Heart left ventricle (tissue), 13 donors: Measurements from ENCODE around the gene RPS23.

Experiments
- POLR2A ChIP-seq, 2 donors: fragments of 450-650 bp; IDR thresholded peaks; one replicate each; pipeline ENCODE4 v1.6.1; 2017; ENCODE audit warnings: antibody characterized with exemption in 2 of 2, mild to moderate bottlenecking in 2 of 2, moderate library complexity in 2 of 2
- TF ChIP-seq, protein P1 (sequence below), 12 donors: fragments of 200-600 bp; sonication (generic) in 4 of 12; IDR thresholded peaks; one replicate each; pipeline versions ENCODE4 v1.5.0 to v1.8.0; 2018 to 2022; ENCODE audit warnings: antibody characterized with exemption in 12 of 12, mild to moderate bottlenecking in 5 of 12
- donor health status: ischemic (EF 13 %, LVEDD 7.1; RV severe dilation, severe dysfunction).
- donor health status: DM: no; HTN: yes; CAD: no.
- donor health status: DM: no; HTN: no; CAD: no.
- donor health status: ischemic (EF 25% LVEDD 6.9; RV normal size, moderate dysfunction).
- donor health status: ischemic (EF 25% LVEDD 5.7; RV mildly dilated, moderate dysfunction).
- donor health status: ischemic (EF 35%, LVEDD 5.7; RV mildly dilated, moderate dysfunction).
- donor health status: nonischemic (EF 11% LVEDD 7.7; RV severe dilation, severe dysfunction).
- donor health status: DM: yes; HTN: yes; CAD: no.
- donor health status: PGD.
- donor health status: ischemic (EF 29% LVEDD 5.4; RV normal size, mild dysfunction).
- donor health status: nonischemic (EF 23%, LVEDD 6.1; RV moderate dilation, normal function).

DNA sequence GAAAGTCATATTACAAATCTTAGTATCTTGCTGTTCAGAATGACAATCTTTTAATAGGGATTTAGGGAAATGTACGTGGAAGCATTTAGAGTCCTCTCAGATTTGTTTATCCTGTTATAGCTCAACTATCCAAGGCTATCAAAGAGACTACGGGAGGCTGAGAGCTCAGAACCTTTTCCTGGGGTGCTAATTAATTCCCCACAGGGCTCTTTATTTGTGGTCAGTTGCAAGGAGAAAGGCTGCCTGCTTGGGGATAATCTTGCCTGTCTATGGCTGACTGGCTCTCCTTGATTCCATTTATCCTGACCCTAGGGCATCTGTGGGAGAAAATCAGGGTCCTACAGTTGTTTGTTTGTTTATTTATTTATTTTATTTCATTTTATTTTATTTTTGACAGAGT, 28.0 kb upstream of the RPS23 start:
- TF ChIP-seq, protein P1, sequence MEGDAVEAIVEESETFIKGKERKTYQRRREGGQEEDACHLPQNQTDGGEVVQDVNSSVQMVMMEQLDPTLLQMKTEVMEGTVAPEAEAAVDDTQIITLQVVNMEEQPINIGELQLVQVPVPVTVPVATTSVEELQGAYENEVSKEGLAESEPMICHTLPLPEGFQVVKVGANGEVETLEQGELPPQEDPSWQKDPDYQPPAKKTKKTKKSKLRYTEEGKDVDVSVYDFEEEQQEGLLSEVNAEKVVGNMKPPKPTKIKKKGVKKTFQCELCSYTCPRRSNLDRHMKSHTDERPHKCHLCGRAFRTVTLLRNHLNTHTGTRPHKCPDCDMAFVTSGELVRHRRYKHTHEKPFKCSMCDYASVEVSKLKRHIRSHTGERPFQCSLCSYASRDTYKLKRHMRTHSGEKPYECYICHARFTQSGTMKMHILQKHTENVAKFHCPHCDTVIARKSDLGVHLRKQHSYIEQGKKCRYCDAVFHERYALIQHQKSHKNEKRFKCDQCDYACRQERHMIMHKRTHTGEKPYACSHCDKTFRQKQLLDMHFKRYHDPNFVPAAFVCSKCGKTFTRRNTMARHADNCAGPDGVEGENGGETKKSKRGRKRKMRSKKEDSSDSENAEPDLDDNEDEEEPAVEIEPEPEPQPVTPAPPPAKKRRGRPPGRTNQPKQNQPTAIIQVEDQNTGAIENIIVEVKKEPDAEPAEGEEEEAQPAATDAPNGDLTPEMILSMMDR (IDR thresholded peaks at IDR 0.05): no peak
- TF ChIP-seq POLR2A (IDR thresholded peaks at IDR 0.05): no peak
